Cardiac muscle cell (in vitro differentiated cells and primary cell): Measurements from ENCODE around the gene ZNF276. TPM values are rescaled to one million over a fixed set of nuclear protein-coding genes. Genes with fewer than 3 reads are reported as not detected.

Experiments
- DNase-seq, 2 donors: peaks; one replicate each; pipeline versions ENCODE4 v3.0.0 to v3.0.0-alpha.2; 2010 to 2017; ENCODE audit warnings: low read depth in 1 of 2, low spot score in 1 of 2
- H3K27ac ChIP-seq: fragments of 200-600 bp; sonication (generic); 2 replicates; pipeline ENCODE4 v1.5.1; 2016
- H3K27me3 ChIP-seq: fragments of 200-600 bp; sonication (generic); 2 replicates; pipeline ENCODE4 v1.6.0; 2016; ENCODE audit warnings: control low read depth
- H3K36me3 ChIP-seq: fragments of 200-600 bp; sonication (generic); 2 replicates; pipeline ENCODE4 v1.5.1; 2016; ENCODE audit warnings: control low read depth
- H3K4me1 ChIP-seq: fragments of 200-600 bp; sonication (generic); 2 replicates; pipeline ENCODE4 v1.8.1; 2017; ENCODE audit warnings: low read depth, mild to moderate bottlenecking, mixed run types
- H3K4me3 ChIP-seq: fragments of 200-600 bp; sonication (generic); 2 replicates; pipeline ENCODE4 v1.5.1; 2016; ENCODE audit warnings: mild to moderate bottlenecking
- H3K9me3 ChIP-seq: fragments of 200-600 bp; sonication (generic); 2 replicates; pipeline ENCODE4 v1.5.1; 2017; ENCODE audit warnings: low read depth, mild to moderate bottlenecking, control low read depth
- CTCF ChIP-seq: IDR thresholded peaks from 2 replicates; pipeline ENCODE4 v1.5.1; 2012; ENCODE audit warnings: low read depth, mild to moderate bottlenecking, low read length
- polyA plus RNA-seq: library from polyadenylated mRNA; unstranded; fragments of >200 nt; fragmentation: Nextera tagmentation; extraction: Ambion mirVana; gene quantifications from 2 replicates; pipeline ENCODE4 v1.2.1, GENCODE V29; 2016
- total RNA-seq: library from RNA; depleted of rRNA; stranded (reverse); fragments of >200 nt; gene quantifications from 2 replicates; pipeline ENCODE4 v1.2.3, GENCODE V29; 2016

The ZNF276 gene
- total and polyA plus RNA-seq, 2 experiments from 2014 or later: 16.2 to 43.2 TPM

- Histone ChIP-seq H3K9me3 (no peaks in the 10 kb centered on the region), H3K36me3 (peaks cover 5% of the 10 kb centered on the region), H3K27me3 (no peaks in the 10 kb centered on the region), H3K27ac (no peak overlapping the region), H3K4me1 (peaks cover 10% of the 10 kb centered on the region), H3K4me3 (no peak overlapping the region)
- peak in 1 of 2 donors; percentile 36 for DNase-seq
- TF ChIP-seq CTCF: no peak
These were observed 2.2 kb downstream of the ZNF276 start for GRCh38 chr16:89723279-89724250.

GRCh38 chr16:89727406-89728120 lies 6.2 kb downstream of the ZNF276 start:
- no peak overlapping the region for H3K27ac ChIP-seq
- peaks cover 6% of the 10 kb centered on the region for H3K4me1 ChIP-seq
- TF ChIP-seq CTCF: no peak
- no peak overlapping the region for H3K4me3 ChIP-seq
- H3K27me3 ChIP-seq: no peaks in the 10 kb centered on the region
- no peaks in the 10 kb centered on the region for H3K9me3 ChIP-seq
- H3K36me3 ChIP-seq: peaks cover 25% of the 10 kb centered on the region
- DNase-seq: no peak

GRCh38 chr16:89729293-89729692 lies 8.0 kb downstream of the ZNF276 start:
- Histone ChIP-seq H3K36me3 (peaks cover 35% of the 10 kb centered on the region), H3K9me3 (no peaks in the 10 kb centered on the region), H3K4me3 (no peak overlapping the region), H3K27ac (no peak overlapping the region), H3K4me1 (peaks cover 3% of the 10 kb centered on the region), H3K27me3 (no peaks in the 10 kb centered on the region)
- no peak for DNase-seq
- TF ChIP-seq CTCF: no peak

GRCh38 chr16:89729863-89730593 lies 8.7 kb downstream of the ZNF276 start:
- Histone ChIP-seq H3K4me1 (peaks cover 3% of the 10 kb centered on the region), H3K36me3 (peaks cover 42% of the 10 kb centered on the region), H3K9me3 (no peaks in the 10 kb centered on the region), H3K4me3 (no peak overlapping the region), H3K27ac (peak overlapping the region; percentile 69), H3K27me3 (no peaks in the 10 kb centered on the region)
- no peak for TF ChIP-seq CTCF
- DNase-seq: peak in 1 of 2 donors; percentile 66

- H3K27ac ChIP-seq: peak overlapping the region; percentile 69
These were observed 9.4 kb downstream of the ZNF276 start for GRCh38 chr16:89730610-89731234.

More at GRCh38 chr16:89730610-89731234, 9.4 kb downstream of the ZNF276 start:
- no peaks in the 10 kb centered on the region for H3K9me3 ChIP-seq
- no peaks in the 10 kb centered on the region for H3K27me3 ChIP-seq
- H3K4me1 ChIP-seq: peaks cover 3% of the 10 kb centered on the region
- TF ChIP-seq CTCF: no peak
- H3K4me3 ChIP-seq: no peak overlapping the region
- no peak for DNase-seq
- peaks cover 48% of the 10 kb centered on the region for H3K36me3 ChIP-seq
